KBM-7 (cell line): Measurements from ENCODE around the gene PUM2.
"Not testable (repeated sequence)": the region's sequence is repeated elsewhere in the genome, so short reads cannot be mapped to it uniquely, and the experiment has no call there.

Experiments
- DNase-seq: peaks from one replicate; pipeline ENCODE4 v3.0.0-alpha.2; 2015
- in situ Hi-C: fragments of 300-500 bp; cut with MboI; formaldehyde crosslinking; loops from 2 replicates; pipeline ENCODE4 v1.14.3; 2020; ENCODE audit warnings: low sequenced_read_pairs, low pct_unique_long_range_greater_than_20kb, mixed read lengths

Gene PUM2

GRCh38 chr2:20371323-20372025, 20.8 kb upstream of the PUM2 start:
- no peak for DNase-seq
- in situ Hi-C loops = no loop called here

- no peak for DNase-seq
Observed at GRCh38 chr2:20370191-20370590, 19.5 kb upstream of the PUM2 start.

DNA sequence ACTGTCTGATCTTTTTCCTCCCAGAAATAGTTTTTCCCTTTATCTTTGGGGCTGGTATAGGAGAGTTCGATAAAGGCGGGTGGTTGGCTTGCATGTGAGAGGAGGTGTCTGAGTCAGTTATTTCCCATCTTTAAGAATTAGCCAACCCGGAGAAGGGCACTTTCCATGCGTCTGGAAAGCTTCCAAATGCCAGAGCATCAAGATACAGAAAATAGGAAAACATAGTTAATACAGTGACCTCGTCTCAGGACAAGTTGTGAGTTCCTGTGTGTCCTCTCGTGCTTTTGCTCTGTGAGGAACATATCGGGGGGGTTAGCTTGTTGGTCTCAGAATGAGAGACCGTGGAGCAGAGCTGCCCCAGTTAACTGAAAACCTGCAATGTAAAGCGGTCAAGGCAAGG, 18.7 kb upstream of the PUM2 start:
- in situ Hi-C loops = no loop called here

More at GRCh38 chr2:20370191-20370590, 19.5 kb upstream of the PUM2 start:
- in situ Hi-C loops = no loop called here

DNA sequence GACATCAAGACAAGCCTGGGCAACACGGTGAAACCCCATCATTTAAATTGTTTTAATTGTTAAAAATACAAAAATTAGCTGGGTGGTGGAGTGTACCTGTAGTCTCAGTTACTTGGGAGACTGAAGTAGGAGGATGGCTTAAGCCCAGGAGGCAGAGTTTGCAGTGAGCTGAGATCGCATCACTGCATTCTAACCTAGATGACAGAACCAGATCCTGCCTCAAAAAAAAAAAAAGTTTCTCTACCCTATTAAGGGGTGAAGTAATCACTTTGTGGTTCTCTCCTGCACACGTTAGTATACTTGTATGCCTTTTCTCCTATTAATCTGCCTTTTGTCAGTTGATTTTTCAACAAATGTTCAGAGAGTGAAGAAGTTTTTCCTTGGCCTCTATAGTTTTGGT, 18.1 kb upstream of the PUM2 start:
- in situ Hi-C loops = no loop called here
- DNase-seq = no peak

More for the DNA sequence above, 18.7 kb upstream of the PUM2 start:
- DNase-seq = no peak

DNA sequence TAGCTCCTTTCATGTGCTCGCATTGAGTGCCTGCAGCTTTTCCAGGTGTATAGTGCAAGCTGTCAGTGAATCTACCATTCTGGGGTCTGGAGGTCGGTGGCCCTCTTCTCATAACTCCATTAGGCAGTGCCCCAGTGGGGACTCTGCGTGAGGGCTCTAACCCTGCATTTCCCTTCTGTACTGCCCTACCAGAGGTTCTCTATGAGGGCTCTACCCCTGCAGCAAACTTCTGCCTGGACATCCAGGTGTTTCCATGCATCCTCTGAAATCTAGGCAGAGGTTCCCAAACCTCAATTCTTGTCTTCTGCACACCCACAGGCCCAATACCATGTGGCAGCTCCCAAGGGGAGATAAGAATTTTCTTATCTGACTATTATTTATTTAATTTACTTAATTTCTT, 17.3 kb upstream of the PUM2 start:
- DNase-seq, in situ Hi-C loops: not testable (repeated sequence)

DNA sequence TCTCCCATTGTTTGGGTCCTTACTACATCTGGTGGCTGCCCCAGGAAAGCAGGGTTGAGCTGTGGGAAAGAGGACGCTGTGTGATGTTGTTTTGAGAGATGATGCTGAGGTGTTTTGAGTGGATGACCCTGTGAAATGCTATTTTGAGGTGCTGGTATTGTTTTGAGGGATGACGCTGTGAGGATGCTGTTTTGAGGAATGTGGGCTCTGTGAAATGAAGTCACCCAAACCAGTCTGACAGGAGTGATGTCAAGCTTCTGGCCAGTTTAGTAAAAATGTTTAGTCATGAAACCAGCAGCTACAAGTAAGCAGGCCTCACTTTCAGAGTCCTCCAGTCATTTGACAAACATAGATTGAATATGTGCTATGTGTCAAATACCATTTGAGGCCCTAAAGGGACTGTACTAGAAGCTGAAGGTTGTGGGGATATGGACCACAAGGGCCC, 16.1 kb upstream of the PUM2 start:
- in situ Hi-C loops = no loop called here

GRCh38 chr2:20365249-20365817, 14.7 kb upstream of the PUM2 start:
- no peak for DNase-seq
- in situ Hi-C loops = no loop called here

More for the DNA sequence above, 16.1 kb upstream of the PUM2 start:
- DNase-seq = no peak

DNA sequence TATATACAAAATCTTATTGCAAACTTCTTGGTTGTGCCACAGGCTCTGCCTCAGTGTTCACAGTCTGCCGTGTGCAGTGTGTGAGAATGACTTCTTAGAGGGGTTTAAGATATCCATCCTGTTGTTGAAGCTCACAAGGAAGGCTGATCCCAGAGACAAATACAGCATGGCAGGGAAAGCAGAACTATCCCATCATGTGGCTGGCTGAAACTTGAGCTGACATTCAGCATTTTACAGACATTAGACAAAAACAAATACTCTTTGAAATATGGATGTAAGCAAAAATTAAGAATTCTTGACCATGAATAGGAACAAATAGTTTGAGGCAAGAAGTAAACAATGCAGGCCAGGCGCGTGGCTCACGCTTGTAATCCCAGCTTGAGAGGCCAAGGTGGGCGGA, 12.9 kb upstream of the PUM2 start:
- DNase-seq = no peak
- in situ Hi-C loops = no loop called here

DNA sequence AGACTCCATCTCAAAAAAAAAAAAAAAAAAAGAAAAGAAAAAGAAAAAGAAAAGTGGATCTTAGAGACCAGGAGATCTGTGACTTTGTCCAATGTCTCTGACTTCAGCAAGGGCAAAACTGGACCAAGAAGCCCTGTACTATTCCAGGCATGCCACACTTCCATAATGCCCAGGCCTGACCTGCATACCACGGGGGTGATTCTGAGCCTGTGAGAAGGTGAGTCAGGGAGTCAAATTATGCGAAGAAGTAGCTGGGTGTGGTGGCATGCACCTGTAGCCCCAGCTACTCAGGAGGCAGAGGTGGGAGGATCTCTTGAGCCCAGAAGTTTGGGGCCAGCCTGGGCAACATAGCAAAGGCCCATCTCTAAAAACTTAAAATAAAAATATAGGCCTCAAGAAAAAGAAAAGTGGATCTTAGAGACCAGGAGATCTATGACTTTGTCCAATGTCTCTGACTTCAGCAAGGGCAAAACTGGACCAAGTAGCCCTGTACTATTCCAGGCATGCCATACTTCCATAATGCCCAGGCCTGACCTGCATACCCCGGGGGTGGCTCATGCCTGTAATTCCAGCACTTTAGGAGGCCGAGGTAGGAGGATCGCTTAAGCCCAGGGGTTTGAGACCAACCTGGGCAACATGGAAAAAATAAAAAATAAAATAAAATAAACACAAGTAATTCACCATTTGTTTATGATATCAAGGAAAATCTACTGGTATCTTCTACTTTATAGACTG, 12.2 kb upstream of the PUM2 start:
- in situ Hi-C loops = no loop called here
- no peak for DNase-seq

GRCh38 chr2:20361893-20362292, 11.2 kb upstream of the PUM2 start:
- in situ Hi-C loops = no loop called here

GRCh38 chr2:20359096-20359495, 8.5 kb upstream of the PUM2 start:
- DNase-seq = no peak
- in situ Hi-C loops = no loop called here

More at GRCh38 chr2:20361893-20362292, 11.2 kb upstream of the PUM2 start:
- DNase-seq = peak; percentile 53

DNA sequence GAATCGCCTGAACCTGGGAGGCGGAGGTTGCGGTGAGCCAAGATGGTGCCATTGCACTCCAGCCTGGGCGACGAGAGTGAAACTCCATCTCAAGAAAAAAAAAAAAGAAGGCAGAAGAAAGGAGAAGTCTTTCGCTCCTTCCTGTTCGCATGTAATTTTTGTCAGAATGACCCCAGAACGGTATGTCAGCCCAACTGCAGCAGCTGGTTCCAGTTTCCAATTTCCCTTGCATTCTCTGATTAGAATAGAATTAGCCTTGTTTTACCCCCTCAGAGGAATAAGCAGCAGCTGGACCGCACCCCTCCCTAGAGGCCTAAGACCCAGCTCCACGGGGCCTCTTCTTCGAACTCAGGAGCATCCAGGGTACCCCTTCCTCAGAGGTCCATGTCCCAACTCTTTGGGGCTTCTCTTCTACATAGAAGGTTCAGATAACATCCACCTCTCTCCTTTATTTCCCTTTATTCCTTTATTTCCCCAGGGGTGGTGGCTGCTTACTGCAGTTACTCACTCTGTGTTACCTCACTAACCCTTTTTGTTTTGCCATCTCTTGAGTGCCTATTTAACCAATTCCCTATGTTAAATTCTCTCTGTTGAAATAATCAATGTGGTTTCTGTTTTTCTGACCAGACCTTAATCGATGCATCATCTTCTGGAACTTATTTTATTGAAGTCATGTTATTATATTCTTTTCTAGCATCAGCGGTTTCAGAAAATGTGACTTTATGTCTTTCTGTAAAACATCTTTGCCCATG, 7.2 kb upstream of the PUM2 start:
- DNase-seq = peak; percentile 67
- in situ Hi-C loops = no loop called here

DNA sequence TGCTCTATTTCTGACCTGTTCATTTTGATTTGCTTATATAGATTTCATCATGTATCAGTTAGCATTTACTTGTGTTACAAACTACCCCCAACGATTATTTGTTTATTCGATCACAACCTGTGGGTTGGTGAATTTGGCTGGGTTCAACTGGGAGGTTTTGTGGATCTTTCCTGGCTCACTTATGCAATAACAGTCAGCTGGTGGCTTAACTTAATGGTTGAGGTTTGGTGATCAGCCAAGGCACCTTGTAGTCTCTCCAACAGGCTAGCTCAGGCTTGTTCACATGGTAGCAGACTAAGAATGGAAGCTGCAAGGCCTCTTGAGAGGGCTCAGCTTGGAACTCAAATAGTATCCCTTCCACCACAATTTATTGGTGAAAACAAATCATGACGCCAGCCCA, 5.4 kb upstream of the PUM2 start:
- DNase-seq = peak; percentile 74
- in situ Hi-C loops = no loop called here

DNA sequence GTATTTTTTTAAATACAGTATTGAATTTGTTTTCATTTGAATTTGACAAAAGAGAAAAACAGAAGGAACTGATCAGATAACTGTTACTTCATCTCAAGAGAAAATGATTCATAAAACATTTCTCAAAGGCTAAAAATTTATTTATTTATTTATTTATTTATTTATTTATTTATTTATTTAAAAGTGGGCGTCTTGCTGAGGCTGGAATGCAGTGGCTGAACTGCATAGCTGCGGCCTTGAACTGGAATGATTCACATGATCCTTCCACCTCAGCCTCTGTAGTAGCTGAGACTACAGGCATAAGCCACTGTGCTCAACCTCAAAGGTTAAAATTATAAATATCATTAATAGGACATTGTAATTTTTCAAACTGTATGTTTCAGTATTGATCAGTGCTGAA, 4.5 kb upstream of the PUM2 start:
- DNase-seq = no peak

DNA sequence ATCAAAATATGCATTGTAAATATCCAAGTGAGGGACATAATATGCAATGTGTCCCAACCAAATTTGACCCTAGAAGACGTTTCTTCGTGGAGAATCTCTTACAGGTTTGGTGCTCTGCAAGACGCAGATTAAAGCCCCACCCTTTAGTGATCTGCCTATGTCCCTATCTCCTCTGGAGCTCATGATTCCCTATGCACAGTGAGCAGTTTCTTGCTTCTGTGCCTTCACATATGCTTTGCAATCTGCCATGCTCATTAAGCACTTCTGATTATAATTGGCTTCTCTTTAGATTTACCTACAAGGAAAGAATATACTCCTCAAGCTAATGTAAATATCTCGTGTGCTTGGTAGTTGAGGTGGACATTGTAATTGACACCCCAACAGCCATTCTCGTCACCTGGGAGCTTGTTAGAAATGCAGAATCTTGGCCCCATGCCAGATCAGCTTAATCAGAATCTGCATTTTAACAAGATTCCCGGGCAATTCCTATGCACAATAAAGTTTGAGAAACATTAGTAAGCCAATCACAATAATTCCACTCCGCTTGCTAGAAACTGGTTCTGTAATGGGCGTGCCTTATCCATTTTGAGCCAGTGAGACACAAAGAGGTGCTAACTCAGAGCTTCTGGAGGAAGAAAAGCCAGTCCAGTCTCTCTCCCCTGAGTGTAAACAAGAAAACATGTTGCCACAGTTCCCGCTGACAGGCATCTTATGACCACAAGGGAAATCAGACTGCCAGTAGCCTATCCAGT, 2.8 kb upstream of the PUM2 start:
- in situ Hi-C loops = no loop called here
- no peak for DNase-seq

More for the DNA sequence above, 4.5 kb upstream of the PUM2 start:
- in situ Hi-C loops = no loop called here

DNA sequence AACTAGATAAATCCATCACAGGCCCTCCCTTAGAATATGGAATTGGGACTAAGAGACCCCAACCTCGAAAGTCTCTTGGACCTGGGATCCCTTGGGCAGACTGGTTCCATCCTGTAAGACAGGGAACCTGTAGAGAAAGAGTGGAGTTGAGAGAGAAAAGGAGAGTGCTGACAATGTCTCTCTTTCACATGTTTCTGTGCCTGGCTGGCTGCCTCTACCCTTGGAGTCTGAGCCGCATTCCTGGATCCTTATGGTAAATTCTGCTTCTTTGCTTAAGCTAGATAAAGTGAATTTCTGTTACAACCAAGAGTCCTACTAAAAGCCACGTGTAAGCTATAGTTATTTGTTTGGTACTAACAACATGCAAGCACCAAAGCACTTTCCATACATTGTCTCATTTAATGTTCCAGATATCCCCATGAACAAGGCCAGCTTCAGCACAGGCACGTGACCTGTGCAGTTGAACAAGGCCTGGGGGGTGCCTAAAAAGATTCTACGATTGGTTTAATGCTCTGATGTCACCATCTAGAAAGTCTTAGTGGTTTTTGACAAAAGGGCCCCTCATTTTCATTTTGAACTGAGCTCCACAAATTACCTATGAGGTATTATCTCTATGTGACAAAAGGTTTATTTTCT, 2.1 kb upstream of the PUM2 start:
- DNase-seq = no peak
- in situ Hi-C loops = no loop called here

DNA sequence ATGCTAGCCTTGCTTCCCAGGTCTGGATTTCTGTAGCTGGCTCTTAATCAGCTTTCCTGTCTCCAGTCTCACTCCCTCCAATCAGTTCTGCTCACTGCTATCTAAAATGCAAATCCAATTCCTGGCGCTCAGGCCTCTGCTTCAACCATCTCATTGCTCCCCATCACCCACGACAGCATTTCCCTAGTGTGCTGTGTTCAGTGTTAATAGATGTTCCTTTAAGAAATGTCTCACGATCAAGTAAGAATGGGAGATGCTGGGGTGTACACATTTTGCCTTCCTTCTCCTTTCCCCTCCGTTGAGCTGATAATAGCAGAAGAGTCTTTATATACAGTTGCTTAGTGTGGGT, 1.6 kb upstream of the PUM2 start:
- no peak for DNase-seq
- in situ Hi-C loops = no loop called here

- in situ Hi-C loops = no loop called here
- DNase-seq = no peak
Observed at GRCh38 chr2:20351555-20352229, 1.0 kb upstream of the PUM2 start.
